ENCODE measurements around the gene ARHGAP29.

Gene ARHGAP29

DNA sequence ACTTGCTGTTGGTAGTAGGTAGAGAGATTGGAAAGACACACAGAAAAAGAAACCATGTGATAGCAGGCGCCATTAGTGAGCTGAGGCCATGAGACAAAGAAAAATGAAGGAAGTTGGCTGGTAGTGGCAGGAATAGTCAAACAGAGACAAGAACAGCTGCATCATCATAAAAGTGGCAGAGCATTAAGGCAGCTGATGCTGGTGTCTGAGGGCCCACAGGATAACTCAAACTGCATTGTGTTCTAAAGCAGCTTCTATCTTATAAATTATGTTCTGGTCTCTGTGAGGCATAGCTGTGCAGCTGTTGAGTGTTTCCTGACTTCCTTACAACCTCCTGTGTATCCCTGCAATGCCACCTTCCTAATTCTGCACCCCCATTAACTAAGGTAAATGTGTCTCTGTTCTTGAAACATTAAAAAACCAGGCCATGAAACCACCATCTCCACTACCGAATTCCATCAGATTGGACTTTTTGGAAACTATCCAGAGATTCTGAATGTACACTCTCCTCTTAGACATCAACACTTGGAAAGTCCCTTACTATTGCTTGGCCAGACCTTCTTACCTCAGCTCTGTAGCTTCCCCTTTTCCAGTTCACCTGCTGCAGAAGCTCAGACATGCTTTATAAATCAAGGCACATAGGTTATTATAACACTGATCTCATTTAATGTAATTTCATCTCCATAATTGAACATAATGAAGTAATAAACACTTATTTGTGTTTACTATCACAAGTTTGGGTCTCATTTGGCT is 23.4 kb upstream of the ARHGAP29 start:
- DNase-seq: no peak

DNA sequence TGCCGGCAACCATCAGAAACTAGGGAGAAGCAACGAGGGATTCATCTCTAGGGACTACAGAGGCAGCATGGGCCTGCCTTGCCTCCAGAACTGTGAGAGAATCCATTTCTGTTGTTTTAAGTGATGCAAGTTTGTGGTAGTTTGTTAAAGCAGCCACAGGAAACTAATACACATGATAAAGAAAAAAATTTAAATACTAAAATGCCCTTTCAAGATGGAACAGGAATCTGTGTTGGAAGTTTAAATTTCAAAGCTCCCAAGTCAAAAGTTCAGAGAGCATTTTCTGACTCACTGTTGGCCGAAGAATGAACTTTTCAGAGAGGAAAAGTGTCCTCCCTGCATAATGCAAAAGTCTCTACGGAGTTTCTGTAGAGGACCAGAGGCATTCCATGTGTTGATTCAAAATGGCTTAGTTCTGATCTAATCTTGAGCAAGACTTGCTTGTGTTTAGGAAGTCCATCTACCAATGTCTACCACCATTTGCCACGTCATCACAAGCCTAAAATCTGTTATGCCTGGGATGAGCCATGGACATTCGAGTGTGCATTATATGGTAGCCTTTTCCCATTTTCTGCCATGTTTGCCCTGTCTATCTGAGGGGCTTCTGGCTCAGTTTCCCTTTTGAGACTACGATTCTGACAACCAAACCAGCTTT is 22.4 kb upstream of the ARHGAP29 start:
- no peak for DNase-seq

- no peak for DNase-seq
Measured at GRCh38 chr1:94258873-94259331, 21.5 kb upstream of the ARHGAP29 start.

DNA sequence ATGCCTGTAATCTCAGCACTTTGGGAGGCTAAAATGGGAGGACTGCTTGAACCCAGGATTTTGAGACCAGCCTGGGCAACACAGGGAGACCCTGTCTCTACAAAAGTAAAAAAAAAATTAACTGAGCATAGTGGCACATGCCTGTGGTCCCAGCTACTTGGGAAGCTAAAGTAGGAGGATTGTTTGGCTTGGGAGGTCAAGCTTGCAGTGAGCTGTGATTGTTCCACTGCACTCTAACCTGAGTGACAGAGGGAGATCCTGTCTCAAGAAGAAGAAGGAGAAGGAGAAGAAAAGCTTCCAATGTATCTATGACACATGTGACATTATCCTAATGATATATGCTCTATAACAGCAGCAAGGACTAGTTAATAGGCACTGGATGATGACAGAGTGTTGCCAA is 20.1 kb upstream of the ARHGAP29 start:
- no peak for DNase-seq

DNA sequence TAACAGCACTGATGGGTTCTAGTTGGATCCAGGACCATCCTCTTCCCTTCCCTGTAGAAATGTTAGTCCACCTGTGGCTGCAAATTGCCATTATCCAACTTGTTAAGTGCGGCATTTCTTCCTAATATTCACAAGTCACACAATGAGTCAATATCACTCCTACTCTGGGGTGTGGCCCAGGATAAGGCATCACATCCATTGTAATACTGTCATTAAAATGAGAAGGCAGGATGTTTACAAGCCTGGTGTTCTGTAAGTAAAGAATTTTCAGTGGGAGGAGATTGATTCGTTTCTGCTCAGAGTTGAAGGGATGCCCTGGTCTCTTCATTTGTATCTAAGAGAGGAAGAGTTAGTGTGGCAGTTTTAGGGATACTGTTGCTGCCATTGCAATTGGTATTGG is 18.1 kb upstream of the ARHGAP29 start:
- DNase-seq: no peak

DNA sequence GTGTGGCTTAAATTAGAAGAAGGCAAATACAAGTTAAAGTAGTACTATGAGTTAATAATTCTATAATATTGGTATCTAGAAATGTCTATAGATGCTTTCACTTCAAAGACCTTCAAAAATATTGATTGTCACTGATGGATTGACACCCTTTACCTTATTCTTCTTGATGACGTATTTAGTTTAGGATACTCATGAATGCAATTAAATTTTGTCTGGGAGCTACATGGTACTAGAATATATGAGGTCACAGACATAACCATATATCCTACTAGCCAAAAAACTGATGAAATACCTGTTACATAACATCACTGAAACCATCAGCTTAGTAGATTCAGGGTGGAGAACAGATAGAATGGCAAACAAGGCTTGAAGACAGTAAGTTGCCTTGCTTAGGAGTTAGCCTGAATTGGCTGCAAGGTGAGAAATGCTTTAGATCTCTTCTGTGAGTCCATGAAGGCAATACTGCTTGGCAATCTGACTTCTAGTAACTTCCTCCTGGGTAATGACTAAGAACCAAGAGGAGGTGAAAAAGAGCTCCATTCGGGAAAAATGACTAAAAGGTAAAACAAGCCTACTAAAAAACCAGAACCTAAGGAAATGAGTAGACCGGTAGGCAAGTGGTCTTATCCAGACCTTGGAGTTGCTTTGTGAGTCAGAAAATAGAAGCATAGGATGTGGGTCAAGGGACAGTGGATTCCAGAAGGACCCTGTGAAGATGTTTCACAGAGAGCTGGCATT is 16.9 kb upstream of the ARHGAP29 start:
- DNase-seq: no peak

GRCh38 chr1:94253456-94254017 is 16.2 kb upstream of the ARHGAP29 start:
- DNase-seq: no peak

GRCh38 chr1:94250341-94250740 is 13.0 kb upstream of the ARHGAP29 start:
- no peak for DNase-seq

- no peak for DNase-seq
Measured at GRCh38 chr1:94248956-94249688, 11.7 kb upstream of the ARHGAP29 start.

- DNase-seq: peak; percentile 32
Measured at GRCh38 chr1:94247138-94248094, 10.0 kb upstream of the ARHGAP29 start.

GRCh38 chr1:94246692-94247137 is 9.3 kb upstream of the ARHGAP29 start:
- DNase-seq: no peak

- no peak for DNase-seq
Measured at GRCh38 chr1:94245747-94246438, 8.5 kb upstream of the ARHGAP29 start.

- DNase-seq: no peak
Measured at GRCh38 chr1:94244816-94245215, 7.4 kb upstream of the ARHGAP29 start.

GRCh38 chr1:94243665-94244064 is 6.3 kb upstream of the ARHGAP29 start:
- DNase-seq: no peak

DNA sequence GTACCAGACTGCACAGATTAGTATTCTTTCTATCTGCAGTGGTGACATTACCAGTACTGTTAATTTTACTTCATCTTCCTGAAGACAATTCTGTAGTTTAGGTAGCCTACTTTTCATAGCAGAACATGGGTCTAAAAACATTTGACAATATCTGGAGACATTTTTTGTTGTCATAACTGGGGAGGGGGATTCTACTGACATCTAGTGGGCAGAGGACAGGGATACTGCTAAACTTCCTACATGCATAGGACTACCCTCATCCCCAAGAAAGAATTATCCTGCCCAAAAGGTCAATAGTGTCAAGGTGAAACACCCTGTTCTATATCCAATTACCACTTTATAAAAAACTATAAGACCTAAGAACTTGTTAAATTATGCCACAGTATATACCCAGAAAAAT is 3.4 kb upstream of the ARHGAP29 start:
- DNase-seq: peak; percentile 34

DNA sequence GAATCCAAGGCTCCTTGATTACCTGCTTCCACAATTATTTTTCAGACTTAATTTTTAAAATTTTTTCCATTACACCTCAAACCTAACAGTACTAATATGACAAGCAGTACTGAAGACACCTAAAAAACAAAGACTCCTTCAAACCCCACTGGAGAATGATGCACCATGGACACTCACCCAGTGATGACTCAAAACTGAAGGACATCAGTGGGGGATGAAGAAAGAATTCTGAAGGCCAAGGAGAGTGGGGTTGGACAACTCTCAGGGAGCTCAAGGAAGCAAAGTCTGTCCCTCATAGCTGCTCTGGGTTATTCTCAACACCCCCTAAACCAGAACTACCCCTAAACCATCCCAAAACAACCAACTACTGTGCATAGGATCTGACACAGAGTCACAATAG is 2.4 kb upstream of the ARHGAP29 start:
- DNase-seq: no peak

GRCh38 chr1:94239051-94239450 is 1.7 kb upstream of the ARHGAP29 start:
- no peak for DNase-seq

DNA sequence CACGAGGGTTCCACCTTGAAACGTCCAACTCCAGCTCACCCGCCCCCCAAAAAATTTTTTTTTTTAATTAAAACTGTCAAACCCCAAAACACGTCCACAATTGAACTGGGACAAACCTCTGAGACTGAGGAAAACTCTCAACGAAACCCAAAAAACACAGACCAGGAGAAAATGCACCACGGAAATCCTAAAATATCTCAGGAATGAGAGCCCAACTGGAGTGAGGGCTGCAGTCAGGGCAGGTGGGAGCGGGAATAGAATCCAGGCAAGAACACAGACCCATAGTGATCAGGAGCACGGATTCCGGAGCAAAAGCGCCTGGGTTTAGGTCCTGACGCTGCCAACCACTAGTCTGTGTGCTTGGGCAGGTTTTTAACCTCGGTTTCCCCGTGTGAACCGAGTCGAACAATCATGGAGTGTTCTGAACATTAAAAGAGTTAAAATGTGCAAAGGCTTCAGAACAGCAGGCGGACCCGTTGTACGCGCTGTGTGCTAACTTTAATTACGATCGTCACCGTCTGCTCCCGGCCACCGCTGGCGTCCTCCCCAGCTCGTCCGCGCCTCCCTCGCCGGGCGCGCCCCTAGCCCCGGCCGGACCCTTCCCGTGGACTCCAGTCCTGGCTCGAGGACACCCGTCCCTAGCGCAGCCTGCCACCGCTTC is 624 bp downstream of the ARHGAP29 start:
- no peak for DNase-seq

DNA sequence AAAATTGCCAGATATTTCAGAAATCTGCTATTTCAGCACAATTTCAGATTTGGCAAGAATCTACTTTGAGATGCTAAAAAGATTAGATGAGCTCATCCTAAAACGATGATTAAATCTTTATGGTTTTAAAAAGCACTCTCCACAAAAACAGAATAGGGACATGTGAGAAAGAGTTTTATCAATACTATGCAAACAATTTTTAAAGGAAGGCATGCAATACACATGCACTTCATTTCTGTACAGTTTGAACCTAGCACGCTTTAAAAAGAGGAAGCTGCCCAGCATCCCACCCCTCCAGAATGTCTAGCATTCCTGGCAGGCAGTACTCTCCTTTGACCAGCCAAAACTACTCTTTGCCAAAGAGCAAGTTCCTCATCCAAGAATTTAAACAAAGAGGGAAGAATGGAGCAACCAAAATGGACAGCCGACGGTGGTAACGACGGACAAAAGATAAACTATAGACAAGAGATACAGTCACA is 1.3 kb downstream of the ARHGAP29 start:
- no peak for DNase-seq

All from NCI-H1092 treated with DMSO at 0.1 percent for 48 hours (cell line).